GM21526 (cell line): ENCODE data around the gene KIAA0513.
A peak's percentile ranks its signal among the peaks of the same experiment; 100 is the strongest.
"Not testable (repeated sequence)": the region's sequence is repeated elsewhere in the genome, so short reads cannot be mapped to it uniquely, and the experiment has no call there.

Experiments
- ATAC-seq: cut with Tn5 transposase; IDR thresholded peaks from one replicate; pipeline ENCODE4 v1.9.1; 2021; ENCODE audit warnings: moderate library complexity; ENCODE audit not compliant: unreplicated experiment, low FRiP score

The KIAA0513 gene

GRCh38 chr16:85047867-85048455, 20.4 kb downstream of the KIAA0513 start:
- ATAC-seq: no peak

GRCh38 chr16:85048921-85049562, 21.4 kb downstream of the KIAA0513 start:
- no peak for ATAC-seq

- no peak for ATAC-seq
Observed at GRCh38 chr16:85049706-85050305, 22.2 kb downstream of the KIAA0513 start.

- no peak for ATAC-seq
Observed at GRCh38 chr16:85051067-85051581, 23.5 kb downstream of the KIAA0513 start.

GRCh38 chr16:85051683-85052082, 24.1 kb downstream of the KIAA0513 start:
- no peak for ATAC-seq

GRCh38 chr16:85052536-85052935, 24.9 kb downstream of the KIAA0513 start:
- no peak for ATAC-seq

- not testable (repeated sequence) for ATAC-seq
Observed at GRCh38 chr16:85054321-85054720, 26.7 kb downstream of the KIAA0513 start.

- ATAC-seq: no peak
Observed at GRCh38 chr16:85054948-85055492, 27.4 kb downstream of the KIAA0513 start.

GRCh38 chr16:85055493-85056210, 28.1 kb downstream of the KIAA0513 start:
- ATAC-seq: peak; percentile 86

- ATAC-seq: no peak
Observed at GRCh38 chr16:85056211-85056748, 28.7 kb downstream of the KIAA0513 start.

- no peak for ATAC-seq
Observed at GRCh38 chr16:85057212-85057889, 29.8 kb downstream of the KIAA0513 start.

GRCh38 chr16:85057948-85058347, 30.4 kb downstream of the KIAA0513 start:
- no peak for ATAC-seq

GRCh38 chr16:85058909-85059308, 31.3 kb downstream of the KIAA0513 start:
- no peak for ATAC-seq

GRCh38 chr16:85061566-85061965, 34.0 kb downstream of the KIAA0513 start:
- ATAC-seq: no peak

- no peak for ATAC-seq
Observed at GRCh38 chr16:85062323-85062722, 34.7 kb downstream of the KIAA0513 start.

GRCh38 chr16:85062845-85063244, 35.2 kb downstream of the KIAA0513 start:
- ATAC-seq: no peak

GRCh38 chr16:85064186-85064585, 36.6 kb downstream of the KIAA0513 start:
- no peak for ATAC-seq

GRCh38 chr16:85065099-85065498, 37.5 kb downstream of the KIAA0513 start:
- no peak for ATAC-seq

- ATAC-seq: no peak
Observed at GRCh38 chr16:85066346-85066885, 38.8 kb downstream of the KIAA0513 start.

- ATAC-seq: no peak
Observed at GRCh38 chr16:85067024-85067423, 39.4 kb downstream of the KIAA0513 start.
